Osteoblast (primary cell): ENCODE measurements around the gene FAT1. TPM values are rescaled to one million over a fixed set of nuclear protein-coding genes. Genes with fewer than 3 reads are reported as not detected.

Source experiments
- DNase-seq: peaks from one replicate; pipeline ENCODE4 v3.0.0; 2011; ENCODE audit warnings: low spot score, mixed read lengths; ENCODE audit not compliant: insufficient read length; ENCODE audit errors: missing footprints
- H2AFZ ChIP-seq: 2 replicates; pipeline ENCODE4 v1.6.0; 2011; ENCODE audit warnings: mild to moderate bottlenecking, low read length
- H3K27ac ChIP-seq: 2 replicates; pipeline ENCODE4 v1.5.1; 2011; ENCODE audit warnings: mild to moderate bottlenecking, low read depth, low read length, moderate library complexity
- H3K27me3 ChIP-seq: 2 replicates; pipeline ENCODE4 v1.6.0; 2012; ENCODE audit warnings: mild to moderate bottlenecking, control low read depth, inconsistent platforms, low read length, moderate library complexity; ENCODE audit not compliant: insufficient read depth
- H3K36me3 ChIP-seq: 2 replicates; pipeline ENCODE4 v1.5.1; 2011; ENCODE audit warnings: mild to moderate bottlenecking, low read length, control low read depth, moderate library complexity; ENCODE audit not compliant: insufficient read depth
- H3K4me1 ChIP-seq: 2 replicates; pipeline ENCODE4 v1.5.1; 2011; ENCODE audit warnings: mild to moderate bottlenecking, low read length, control low read depth, moderate library complexity; ENCODE audit not compliant: insufficient read depth
- H3K4me2 ChIP-seq: 2 replicates; pipeline ENCODE4 v1.6.0; 2011; ENCODE audit warnings: mild to moderate bottlenecking, low read length; ENCODE audit not compliant: insufficient read depth
- H3K4me3 ChIP-seq: fragments of 200-600 bp; sonication (generic); 3 replicates; pipeline ENCODE4 v1.5.1; 2012; ENCODE audit warnings: mild to moderate bottlenecking, low read length, inconsistent platforms; ENCODE audit not compliant: insufficient read depth
- H3K79me2 ChIP-seq: 2 replicates; pipeline ENCODE4 v1.6.0; 2012; ENCODE audit warnings: mild to moderate bottlenecking, low read length, control low read depth, inconsistent platforms; ENCODE audit not compliant: insufficient read depth
- H3K9me3 ChIP-seq: 2 replicates; pipeline ENCODE4 v1.5.1; 2011; ENCODE audit warnings: low read depth, low read length, control low read depth
- H4K20me1 ChIP-seq: 2 replicates; pipeline ENCODE4 v1.6.0; 2012; ENCODE audit warnings: mild to moderate bottlenecking, low read length, control low read depth; ENCODE audit not compliant: insufficient read depth
- total RNA-seq: library from RNA; depleted of rRNA; stranded (reverse); fragments of >200 nt; gene quantifications from 2 replicates; pipeline ENCODE4 v1.2.3, GENCODE V29; 2012
- TF ChIP-seq, protein P1 (sequence below): IDR thresholded peaks from 2 replicates; pipeline ENCODE4 v1.5.1; 2011; ENCODE audit warnings: mild to moderate bottlenecking, low read depth, low read length, moderate library complexity; ENCODE audit errors: extremely low read depth

FAT1 gene, protein sequence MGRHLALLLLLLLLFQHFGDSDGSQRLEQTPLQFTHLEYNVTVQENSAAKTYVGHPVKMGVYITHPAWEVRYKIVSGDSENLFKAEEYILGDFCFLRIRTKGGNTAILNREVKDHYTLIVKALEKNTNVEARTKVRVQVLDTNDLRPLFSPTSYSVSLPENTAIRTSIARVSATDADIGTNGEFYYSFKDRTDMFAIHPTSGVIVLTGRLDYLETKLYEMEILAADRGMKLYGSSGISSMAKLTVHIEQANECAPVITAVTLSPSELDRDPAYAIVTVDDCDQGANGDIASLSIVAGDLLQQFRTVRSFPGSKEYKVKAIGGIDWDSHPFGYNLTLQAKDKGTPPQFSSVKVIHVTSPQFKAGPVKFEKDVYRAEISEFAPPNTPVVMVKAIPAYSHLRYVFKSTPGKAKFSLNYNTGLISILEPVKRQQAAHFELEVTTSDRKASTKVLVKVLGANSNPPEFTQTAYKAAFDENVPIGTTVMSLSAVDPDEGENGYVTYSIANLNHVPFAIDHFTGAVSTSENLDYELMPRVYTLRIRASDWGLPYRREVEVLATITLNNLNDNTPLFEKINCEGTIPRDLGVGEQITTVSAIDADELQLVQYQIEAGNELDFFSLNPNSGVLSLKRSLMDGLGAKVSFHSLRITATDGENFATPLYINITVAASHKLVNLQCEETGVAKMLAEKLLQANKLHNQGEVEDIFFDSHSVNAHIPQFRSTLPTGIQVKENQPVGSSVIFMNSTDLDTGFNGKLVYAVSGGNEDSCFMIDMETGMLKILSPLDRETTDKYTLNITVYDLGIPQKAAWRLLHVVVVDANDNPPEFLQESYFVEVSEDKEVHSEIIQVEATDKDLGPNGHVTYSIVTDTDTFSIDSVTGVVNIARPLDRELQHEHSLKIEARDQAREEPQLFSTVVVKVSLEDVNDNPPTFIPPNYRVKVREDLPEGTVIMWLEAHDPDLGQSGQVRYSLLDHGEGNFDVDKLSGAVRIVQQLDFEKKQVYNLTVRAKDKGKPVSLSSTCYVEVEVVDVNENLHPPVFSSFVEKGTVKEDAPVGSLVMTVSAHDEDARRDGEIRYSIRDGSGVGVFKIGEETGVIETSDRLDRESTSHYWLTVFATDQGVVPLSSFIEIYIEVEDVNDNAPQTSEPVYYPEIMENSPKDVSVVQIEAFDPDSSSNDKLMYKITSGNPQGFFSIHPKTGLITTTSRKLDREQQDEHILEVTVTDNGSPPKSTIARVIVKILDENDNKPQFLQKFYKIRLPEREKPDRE (N-terminal part only)
- total RNA-seq = 474 and 522 TPM in 2 replicates

- Histone ChIP-seq H2AFZ (peak within 1 kb of the TSS; percentile 52), H3K27ac (peak within 1 kb of the TSS; percentile 99), H3K36me3 (no peaks in the 10 kb centered on the region), H3K4me1 (peaks cover 13% of the 10 kb centered on the region), H3K9me3 (peaks cover 4% of the 10 kb centered on the region), H3K4me2 (peak within 1 kb of the TSS; percentile 94), H3K4me3 (peak within 1 kb of the TSS; percentile 84), H3K79me2 (peaks cover 83% of the 10 kb centered on the region), H3K27me3 (no peaks in the 10 kb centered on the region), H4K20me1 (peaks cover 40% of the 10 kb centered on the region)
- DNase-seq = peak; percentile 95
- TF ChIP-seq, protein P1, sequence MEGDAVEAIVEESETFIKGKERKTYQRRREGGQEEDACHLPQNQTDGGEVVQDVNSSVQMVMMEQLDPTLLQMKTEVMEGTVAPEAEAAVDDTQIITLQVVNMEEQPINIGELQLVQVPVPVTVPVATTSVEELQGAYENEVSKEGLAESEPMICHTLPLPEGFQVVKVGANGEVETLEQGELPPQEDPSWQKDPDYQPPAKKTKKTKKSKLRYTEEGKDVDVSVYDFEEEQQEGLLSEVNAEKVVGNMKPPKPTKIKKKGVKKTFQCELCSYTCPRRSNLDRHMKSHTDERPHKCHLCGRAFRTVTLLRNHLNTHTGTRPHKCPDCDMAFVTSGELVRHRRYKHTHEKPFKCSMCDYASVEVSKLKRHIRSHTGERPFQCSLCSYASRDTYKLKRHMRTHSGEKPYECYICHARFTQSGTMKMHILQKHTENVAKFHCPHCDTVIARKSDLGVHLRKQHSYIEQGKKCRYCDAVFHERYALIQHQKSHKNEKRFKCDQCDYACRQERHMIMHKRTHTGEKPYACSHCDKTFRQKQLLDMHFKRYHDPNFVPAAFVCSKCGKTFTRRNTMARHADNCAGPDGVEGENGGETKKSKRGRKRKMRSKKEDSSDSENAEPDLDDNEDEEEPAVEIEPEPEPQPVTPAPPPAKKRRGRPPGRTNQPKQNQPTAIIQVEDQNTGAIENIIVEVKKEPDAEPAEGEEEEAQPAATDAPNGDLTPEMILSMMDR = no peak
Observed at GRCh38 chr4:186723292-186724057, at the start of gene FAT1. Gene FAT1, minus strand, starts transcription at chr4:186723856. Its CDS starts 14,029 bp downstream, at chr4:186709827.

DNA sequence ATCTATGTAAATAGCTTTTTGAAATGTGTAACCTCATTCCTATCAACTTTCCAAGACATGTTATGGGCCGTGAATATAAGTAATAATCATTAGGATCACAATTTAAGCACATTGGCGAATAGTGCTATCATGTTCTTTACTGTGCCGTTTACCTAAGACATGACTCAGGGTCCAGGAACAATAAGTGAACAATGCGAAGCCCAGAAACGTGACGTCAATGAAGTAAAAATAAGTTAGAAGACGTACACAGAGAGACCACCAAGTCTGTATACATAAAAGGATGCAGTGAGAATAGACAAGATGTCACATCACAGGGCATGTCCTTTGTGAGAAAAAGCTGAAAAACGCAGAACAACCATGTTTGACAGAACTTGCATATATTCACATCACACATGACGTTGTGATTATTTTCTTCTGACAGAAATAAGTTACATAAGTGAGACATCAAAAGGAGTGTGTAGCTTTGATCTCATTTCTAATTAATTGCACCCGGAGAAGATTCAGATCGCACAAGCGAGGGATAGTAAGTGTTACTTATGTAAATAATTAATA lies 49.4 kb upstream of the FAT1 start:
- Histone ChIP-seq H3K36me3 (no peaks in the 10 kb centered on the region), H3K4me1 (peaks cover 18% of the 10 kb centered on the region), H3K27ac (no peak overlapping the region), H3K9me3 (no peaks in the 10 kb centered on the region), H3K79me2 (no peaks in the 10 kb centered on the region), H3K4me3 (no peak overlapping the region), H2AFZ (no peak overlapping the region), H3K4me2 (no peak overlapping the region), H3K27me3 (no peaks in the 10 kb centered on the region), H4K20me1 (no peaks in the 10 kb centered on the region)
- DNase-seq = no peak
- TF ChIP-seq, protein P1 = no peak

GRCh38 chr4:186771624-186772023 lies 48.0 kb upstream of the FAT1 start:
- Histone ChIP-seq H3K27ac (peak overlapping the region; percentile 50), H3K4me2 (no peak overlapping the region), H3K9me3 (no peaks in the 10 kb centered on the region), H3K27me3 (no peaks in the 10 kb centered on the region), H4K20me1 (no peaks in the 10 kb centered on the region), H3K4me1 (peaks cover 18% of the 10 kb centered on the region), H2AFZ (peak overlapping the region; percentile 39), H3K4me3 (no peak overlapping the region), H3K79me2 (no peaks in the 10 kb centered on the region), H3K36me3 (no peaks in the 10 kb centered on the region)
- no peak for DNase-seq
- TF ChIP-seq, protein P1 = no peak
